Measurements from ENCODE around the gene BCL7A.

Gene BCL7A

DNA sequence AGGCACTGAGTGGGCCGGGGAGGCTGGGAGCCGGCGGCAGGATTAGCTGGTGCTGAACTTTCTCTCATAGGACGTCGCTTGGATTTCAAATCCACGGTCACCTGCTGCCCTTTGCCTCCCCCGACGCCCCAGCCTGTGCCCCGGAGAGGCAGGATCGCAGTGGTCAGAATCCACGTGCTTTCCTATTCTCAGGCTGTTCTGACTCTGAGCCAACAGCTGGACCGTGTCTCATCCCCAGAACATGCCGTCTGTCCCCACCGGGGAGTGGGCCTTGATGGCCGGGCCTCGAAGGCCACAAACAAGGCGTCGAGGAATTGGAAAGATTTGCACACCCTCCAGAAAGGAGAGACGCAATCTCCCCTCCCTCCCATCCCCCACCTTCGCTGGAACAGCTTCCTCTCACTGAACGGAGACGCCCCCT is 38.4 kb downstream of the BCL7A start:
- H3K4me3 ChIP-seq (replicated peaks in 1 of 2; ENCODE audit: low read depth in 2 of 2, low read length in 2 of 2), result no peak overlapping the region
- DNase-seq (ENCODE audit: low read depth in 2 of 2), result peak in 1 of 2 donors; percentile 14
- TF ChIP-seq, protein P1, sequence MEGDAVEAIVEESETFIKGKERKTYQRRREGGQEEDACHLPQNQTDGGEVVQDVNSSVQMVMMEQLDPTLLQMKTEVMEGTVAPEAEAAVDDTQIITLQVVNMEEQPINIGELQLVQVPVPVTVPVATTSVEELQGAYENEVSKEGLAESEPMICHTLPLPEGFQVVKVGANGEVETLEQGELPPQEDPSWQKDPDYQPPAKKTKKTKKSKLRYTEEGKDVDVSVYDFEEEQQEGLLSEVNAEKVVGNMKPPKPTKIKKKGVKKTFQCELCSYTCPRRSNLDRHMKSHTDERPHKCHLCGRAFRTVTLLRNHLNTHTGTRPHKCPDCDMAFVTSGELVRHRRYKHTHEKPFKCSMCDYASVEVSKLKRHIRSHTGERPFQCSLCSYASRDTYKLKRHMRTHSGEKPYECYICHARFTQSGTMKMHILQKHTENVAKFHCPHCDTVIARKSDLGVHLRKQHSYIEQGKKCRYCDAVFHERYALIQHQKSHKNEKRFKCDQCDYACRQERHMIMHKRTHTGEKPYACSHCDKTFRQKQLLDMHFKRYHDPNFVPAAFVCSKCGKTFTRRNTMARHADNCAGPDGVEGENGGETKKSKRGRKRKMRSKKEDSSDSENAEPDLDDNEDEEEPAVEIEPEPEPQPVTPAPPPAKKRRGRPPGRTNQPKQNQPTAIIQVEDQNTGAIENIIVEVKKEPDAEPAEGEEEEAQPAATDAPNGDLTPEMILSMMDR (IDR thresholded peaks at IDR 0.05; ENCODE audit: low read depth, low read length), result no peak

DNA sequence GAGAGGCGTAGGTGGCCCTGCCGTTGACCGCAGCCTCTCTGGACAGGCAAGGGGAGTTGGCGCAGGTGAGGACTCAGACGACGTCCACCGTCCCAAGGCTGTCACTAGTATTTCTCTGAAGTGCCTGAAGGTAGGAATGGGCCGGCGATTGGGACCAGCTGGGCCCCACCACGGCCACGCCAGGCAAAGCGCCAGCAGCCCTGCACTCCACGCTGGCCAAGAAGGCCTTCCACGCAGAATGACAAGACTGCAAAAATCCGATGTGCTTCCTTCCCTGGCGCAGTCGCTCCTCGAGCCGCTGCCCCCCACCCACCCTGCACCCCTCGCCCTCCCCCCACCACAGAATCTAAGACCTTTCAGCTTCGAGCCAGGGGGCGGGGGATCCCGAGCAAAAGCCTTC is 39.6 kb downstream of the BCL7A start:
- TF ChIP-seq, protein P1 (IDR thresholded peaks at IDR 0.05; ENCODE audit: low read depth, low read length), result no peak
- no peak overlapping the region for H3K4me3 ChIP-seq (replicated peaks in 1 of 2; ENCODE audit: low read depth in 2 of 2, low read length in 2 of 2)
- no peak for DNase-seq (ENCODE audit: low read depth in 2 of 2)

DNA sequence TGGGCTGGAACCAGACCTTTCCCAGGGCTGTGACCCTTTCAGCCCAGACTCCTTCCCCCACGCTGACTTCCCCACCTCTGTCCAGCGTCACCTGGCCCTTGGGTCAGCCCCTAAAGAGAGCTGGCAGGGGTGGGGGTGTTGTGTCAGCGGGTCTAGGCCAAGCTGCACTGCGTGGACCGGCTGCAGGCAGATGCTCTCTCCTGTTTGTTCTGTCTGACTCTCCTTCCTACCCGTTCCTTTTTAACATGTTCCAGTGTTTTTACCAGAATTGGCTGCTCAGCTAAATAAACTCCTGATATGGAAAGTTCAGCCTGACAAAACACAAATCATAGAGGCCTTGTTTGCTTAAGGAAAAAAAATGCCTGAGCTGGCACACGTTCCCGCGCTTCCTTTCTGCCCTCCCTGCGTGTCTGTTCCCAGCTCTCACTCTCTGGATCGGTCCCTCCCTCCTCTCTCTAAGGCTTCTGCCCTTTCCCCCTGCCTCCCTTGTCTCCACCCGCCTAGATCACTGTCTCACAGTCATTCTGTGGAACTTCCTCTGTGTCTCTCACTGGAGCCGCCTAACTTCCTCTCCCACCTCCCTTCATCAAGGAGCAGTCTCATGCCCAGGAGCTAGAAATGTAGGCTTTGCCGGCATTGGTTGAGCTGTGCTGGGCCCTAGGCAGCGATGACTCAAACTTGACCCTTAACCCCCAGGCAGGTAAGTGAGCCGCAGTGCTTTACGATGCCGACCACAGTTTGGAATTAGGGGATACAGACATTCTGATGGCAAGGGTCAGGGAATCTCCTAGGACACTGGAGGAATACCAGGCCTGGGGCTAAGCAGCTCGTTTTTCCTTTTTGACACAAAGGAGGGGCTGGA is 41.4 kb downstream of the BCL7A start:
- H3K4me3 ChIP-seq (replicated peaks in 1 of 2; ENCODE audit: low read depth in 2 of 2, low read length in 2 of 2), result peak overlapping the region; percentile 11 to 51
- DNase-seq (ENCODE audit: low read depth in 2 of 2), result peak; percentile 85 to 90
- TF ChIP-seq, protein P1 (IDR thresholded peaks at IDR 0.05; ENCODE audit: low read depth, low read length), result no peak

DNA sequence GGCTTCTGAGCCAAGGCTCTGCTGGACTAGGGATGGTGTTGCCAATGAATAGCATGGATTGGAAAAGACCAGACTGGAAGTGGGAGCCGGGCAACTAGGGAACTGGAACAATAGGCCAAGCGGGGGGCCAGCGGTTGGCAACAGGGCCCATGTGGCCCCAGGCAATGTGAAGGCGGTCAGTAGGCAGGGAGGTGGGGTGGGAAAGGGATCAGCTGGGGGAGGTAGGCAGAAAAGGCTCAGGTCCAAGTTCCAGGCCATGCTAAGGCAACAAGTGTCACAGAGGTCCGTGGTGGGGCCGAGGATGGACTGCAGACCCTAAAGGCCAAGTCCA is 42.0 kb downstream of the BCL7A start:
- peak overlapping the region in 1 of 2 donors; percentile 51 for H3K4me3 ChIP-seq (replicated peaks in 1 of 2; ENCODE audit: low read depth in 2 of 2, low read length in 2 of 2)
- peak; percentile 31 to 37 for DNase-seq (ENCODE audit: low read depth in 2 of 2)
- TF ChIP-seq, protein P1 (IDR thresholded peaks at IDR 0.05; ENCODE audit: low read depth, low read length), result no peak

DNA sequence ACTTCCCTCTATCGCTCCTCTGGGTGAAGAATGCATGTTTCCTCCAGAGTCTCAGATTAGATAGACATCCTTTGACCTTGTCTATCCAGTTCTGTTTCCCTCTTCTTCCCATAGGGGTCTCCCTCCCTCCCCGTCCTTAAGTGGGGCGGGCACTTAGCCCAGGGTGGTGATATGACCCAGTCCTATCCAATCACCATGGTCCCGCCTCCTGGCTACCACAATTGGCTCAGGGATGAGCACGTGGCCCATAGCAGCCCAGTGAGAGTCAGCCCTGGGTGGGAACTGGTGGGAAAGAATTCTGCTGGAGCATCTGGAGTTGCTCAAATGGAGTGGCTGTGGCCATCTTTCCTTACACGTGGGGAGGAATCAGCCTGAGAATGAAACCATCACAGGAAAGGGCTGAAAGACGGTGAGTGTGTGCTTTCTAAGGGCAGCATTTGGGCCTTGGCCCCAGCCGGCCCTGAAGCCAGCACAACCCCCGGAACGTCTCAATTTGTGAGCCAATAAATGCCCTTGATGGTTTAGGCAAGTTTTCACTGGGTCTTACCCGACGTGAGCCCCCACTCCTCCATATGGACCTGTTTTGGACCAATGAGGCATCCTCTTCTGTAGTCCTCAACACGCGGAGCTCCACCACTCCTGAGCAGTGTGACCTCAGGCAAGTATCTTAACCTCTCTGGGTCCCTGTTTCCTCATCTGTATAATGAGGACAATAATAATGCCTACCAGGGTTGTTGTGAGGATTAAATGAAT is 42.5 kb downstream of the BCL7A start:
- peak overlapping the region; percentile 3 to 55 for H3K4me3 ChIP-seq (replicated peaks in 1 of 2; ENCODE audit: low read depth in 2 of 2, low read length in 2 of 2)
- DNase-seq (ENCODE audit: low read depth in 2 of 2), result peak; percentile 98 to 99
- TF ChIP-seq, protein P1 (IDR thresholded peaks at IDR 0.05; ENCODE audit: low read depth, low read length), result peak; percentile 69

DNA sequence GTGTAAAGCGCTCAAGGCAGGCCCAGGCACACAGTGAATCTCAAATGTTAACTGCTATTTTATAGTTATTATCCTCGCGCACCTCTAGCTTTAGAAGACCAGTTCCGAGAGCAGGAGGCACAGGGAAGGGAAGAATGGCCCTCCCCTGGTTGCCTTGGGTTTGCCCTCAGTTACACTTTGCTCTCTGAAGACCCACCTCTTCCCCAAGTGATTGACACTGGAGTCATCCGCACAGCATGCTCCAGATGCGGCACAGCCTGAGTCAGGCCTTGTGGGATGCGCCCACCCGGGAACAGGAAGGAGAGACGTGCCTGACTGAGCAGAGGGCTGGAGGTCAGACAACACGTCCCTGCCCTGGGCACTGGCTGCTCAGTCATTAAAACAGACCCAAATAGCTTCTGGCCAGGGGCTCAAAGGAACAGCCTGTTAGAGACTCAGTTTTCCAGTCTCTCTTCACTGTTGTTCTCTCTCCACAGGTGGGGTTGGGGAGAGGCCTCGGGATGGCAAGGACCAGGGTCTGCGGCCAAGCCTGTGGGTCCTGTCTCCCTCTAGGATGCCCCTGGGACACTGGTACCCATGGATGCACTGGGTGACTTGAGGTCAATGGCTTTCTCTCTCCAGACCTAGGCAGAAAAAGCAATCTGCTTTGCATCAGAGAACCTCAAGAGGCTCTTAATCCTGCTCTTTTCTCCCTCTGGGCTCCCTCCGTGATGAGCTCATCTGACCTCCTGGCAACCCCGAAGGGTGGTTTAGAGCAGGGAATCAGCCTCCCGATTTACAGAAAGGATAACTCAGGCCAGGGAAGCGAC is 43.3 kb downstream of the BCL7A start:
- H3K4me3 ChIP-seq (replicated peaks in 1 of 2; ENCODE audit: low read depth in 2 of 2, low read length in 2 of 2), result peak overlapping the region; percentile 3 to 55
- peak; percentile 88 to 96 for DNase-seq (ENCODE audit: low read depth in 2 of 2)
- TF ChIP-seq, protein P1 (IDR thresholded peaks at IDR 0.05; ENCODE audit: low read depth, low read length), result no peak

Data from cardiac fibroblast (primary cell).